H1 (cell line): ENCODE data around the gene MAPKAPK2. TPM values are rescaled to one million over a fixed set of nuclear protein-coding genes. Genes with fewer than 3 reads are reported as not detected.
A peak's percentile ranks its signal among the peaks of the same experiment; 100 is the strongest.

Experiments used
- CTCF ChIA-PET: fragments of 300-600 bp; sonication (Branson Sonifier 250); formaldehyde crosslinking; loops from one replicate; lab custom pipeline; 2021; ENCODE audit not compliant: partially characterized antibody; lab: Charles Lee
- POLR2A ChIA-PET: fragments of 300-600 bp; sonication (Branson Sonifier 250); formaldehyde crosslinking; loops from one replicate; lab custom pipeline; 2021; ENCODE audit warnings: inconsistent platforms; ENCODE audit not compliant: partially characterized antibody; lab: Charles Lee
- DNase-seq, 2 experiments: peaks; one replicate each; pipeline versions ENCODE4 v3.0.0 to v3.0.0-alpha.2; 2010 to 2022; ENCODE audit warnings: low spot score in 2 of 2, low read depth in 1 of 2, mixed read lengths in 1 of 2
- FAIRE-seq: peaks from 2 replicates; lab custom pipeline; 2011; peaks lifted over from hg19 to GRCh38; lab: Jason Lieb, UNC
- H2AFZ ChIP-seq: 2 replicates; pipeline ENCODE4 v1.8.1; 2012; ENCODE audit warnings: low read length, inconsistent platforms
- H2AK5ac ChIP-seq: 2 replicates; pipeline ENCODE4 v1.6.1; 2013; ENCODE audit warnings: low read depth, low read length
- H2BK120ac ChIP-seq: replicated peaks from 2 replicates; pipeline ENCODE3; 2013; ENCODE audit warnings: low read depth, low read length, inconsistent platforms
- H2BK12ac ChIP-seq: 2 replicates; pipeline ENCODE4 v1.6.1; 2013; ENCODE audit warnings: low read depth, low read length
- H2BK15ac ChIP-seq: 2 replicates; pipeline ENCODE4 v1.6.1; 2013; ENCODE audit warnings: low read length
- H2BK20ac ChIP-seq: 2 replicates; pipeline ENCODE4 v1.6.1; 2013; ENCODE audit warnings: low read length
- H2BK5ac ChIP-seq: 2 replicates; pipeline ENCODE4 v1.6.1; 2013; ENCODE audit warnings: low read depth, low read length
- H3K14ac ChIP-seq: 2 replicates; pipeline ENCODE4 v1.6.1; 2013; ENCODE audit warnings: inconsistent platforms; ENCODE audit not compliant: insufficient read length
- H3K18ac ChIP-seq: 2 replicates; pipeline ENCODE4 v1.6.1; 2013; ENCODE audit warnings: low read length; ENCODE audit errors: extremely low read depth
- H3K23ac ChIP-seq: 2 replicates; pipeline ENCODE4 v1.6.1; 2013; ENCODE audit warnings: inconsistent platforms; ENCODE audit not compliant: insufficient read length
- H3K23me2 ChIP-seq: 2 replicates; pipeline ENCODE4 v1.6.1; 2013; ENCODE audit warnings: low read depth, low read length
- H3K27ac ChIP-seq: 2 replicates; pipeline ENCODE4 v1.6.1; 2011; ENCODE audit warnings: low read depth, low read length, inconsistent platforms
- H3K27me3 ChIP-seq, 4 experiments: replicated peaks in 1 of 4; 1 replicate in 1 of 4; 2 replicates in 3 of 4; pipeline versions ENCODE4 v1.6.1 to v1.8.1; 2011 to 2013; ENCODE audit warnings: low read length in 3 of 4, mild to moderate bottlenecking in 3 of 4, inconsistent platforms in 2 of 4, mixed read lengths in 2 of 4, moderate library complexity in 1 of 4; ENCODE audit not compliant: control insufficient read depth in 3 of 4, insufficient read depth in 3 of 4; ENCODE audit errors: extremely low read depth in 1 of 4
- H3K36me3 ChIP-seq, 4 experiments: 2 replicates each; pipeline versions ENCODE4 v1.6.1 to v1.8.1; 2011 to 2013; ENCODE audit warnings: mild to moderate bottlenecking in 4 of 4, low read length in 3 of 4, moderate library complexity in 2 of 4, control low read depth in 1 of 4, inconsistent platforms in 1 of 4; ENCODE audit not compliant: insufficient read depth in 4 of 4, control insufficient read depth in 2 of 4
- H3K4ac ChIP-seq: replicated peaks from 2 replicates; pipeline ENCODE3; 2013; ENCODE audit warnings: low read length, low read depth, mixed read lengths, inconsistent platforms; ENCODE audit not compliant: insufficient read length
- H3K4me1 ChIP-seq, 4 experiments: replicated peaks in 1 of 4; 1 replicate in 1 of 4; 2 replicates in 3 of 4; pipeline versions ENCODE4 v1.6.1 to v1.8.1; 2011 to 2013; ENCODE audit warnings: low read length in 3 of 4, inconsistent platforms in 2 of 4, mixed read lengths in 1 of 4; ENCODE audit not compliant: insufficient read depth in 4 of 4, control insufficient read depth in 3 of 4
- H3K4me2 ChIP-seq, 2 experiments: 2 replicates each; pipeline versions ENCODE4 v1.6.1 to v1.8.1; 2011 to 2013; ENCODE audit warnings: low read depth in 2 of 2, low read length in 2 of 2, control low read depth in 1 of 2, inconsistent platforms in 1 of 2, mild to moderate bottlenecking in 1 of 2; ENCODE audit not compliant: insufficient read depth in 1 of 2
- H3K4me3 ChIP-seq, 4 experiments: fragments of 200-600, 300-600 bp in 1 of 4; sonication (generic), shearing (Covaris generic), sonication (Bioruptor Twin) in 1 of 4; 2 replicates each; pipeline versions ENCODE4 v1.5.1 to v1.8.1; 2011 to 2016; ENCODE audit warnings: low read length in 4 of 4, low read depth in 3 of 4, control low read depth in 2 of 4, inconsistent platforms in 2 of 4, mild to moderate bottlenecking in 2 of 4, mixed read lengths in 1 of 4, moderate library complexity in 1 of 4; ENCODE audit not compliant: insufficient read depth in 2 of 4; ENCODE audit errors: extremely low read depth in 1 of 4
- H3K56ac ChIP-seq: replicated peaks from 2 replicates; pipeline ENCODE3; 2013; ENCODE audit warnings: low read depth, mild to moderate bottlenecking, mixed read lengths, low read length, inconsistent platforms; ENCODE audit not compliant: insufficient read length
- H3K79me1 ChIP-seq: 2 replicates; pipeline ENCODE4 v1.6.1; 2013; ENCODE audit warnings: low read depth, low read length, control low read depth
- H3K79me2 ChIP-seq, 2 experiments: 2 replicates each; pipeline versions ENCODE4 v1.6.1 to v1.8.1; 2012 to 2013; ENCODE audit warnings: low read length in 2 of 2, mild to moderate bottlenecking in 2 of 2, inconsistent platforms in 1 of 2; ENCODE audit not compliant: insufficient read depth in 2 of 2, control insufficient read depth in 1 of 2
- H3K9ac ChIP-seq, 4 experiments: replicated peaks in 1 of 4; 1 replicate in 1 of 4; 2 replicates in 3 of 4; pipeline versions ENCODE4 v1.6.1 to v1.8.1; 2011 to 2013; ENCODE audit warnings: low read depth in 3 of 4, low read length in 3 of 4, control low read depth in 2 of 4, mild to moderate bottlenecking in 2 of 4, moderate library complexity in 2 of 4, inconsistent platforms in 1 of 4; ENCODE audit errors: extremely low read depth in 1 of 4
- H3K9me3 ChIP-seq, 2 experiments: 2 replicates each; pipeline versions ENCODE4 v1.6.1 to v1.8.1; 2012 to 2013; ENCODE audit warnings: mild to moderate bottlenecking in 2 of 2, moderate library complexity in 2 of 2, control low read depth in 1 of 2, inconsistent platforms in 1 of 2, low read depth in 1 of 2, low read length in 1 of 2, mixed read lengths in 1 of 2; ENCODE audit not compliant: insufficient read depth in 2 of 2
- H4K20me1 ChIP-seq, 2 experiments: replicated peaks in 1 of 2; 2 replicates each; pipeline versions ENCODE3 to v1.8.1; 2011 to 2013; ENCODE audit warnings: inconsistent platforms in 2 of 2, low read length in 2 of 2, mild to moderate bottlenecking in 1 of 2; ENCODE audit not compliant: insufficient read depth in 2 of 2, control insufficient read depth in 1 of 2
- H4K5ac ChIP-seq: 2 replicates; pipeline ENCODE4 v1.6.1; 2013; ENCODE audit warnings: low read length, low read depth, mixed read lengths, inconsistent platforms; ENCODE audit not compliant: insufficient read length
- H4K8ac ChIP-seq: 2 replicates; pipeline ENCODE4 v1.8.0; 2013; ENCODE audit warnings: mild to moderate bottlenecking, moderate library complexity, low read length, inconsistent platforms; ENCODE audit not compliant: insufficient read depth; ENCODE audit errors: extremely low read depth
- H4K91ac ChIP-seq: replicated peaks from 2 replicates; pipeline ENCODE3; 2013; ENCODE audit warnings: low read length, mixed read lengths, inconsistent platforms; ENCODE audit not compliant: insufficient read length
- CHD1 ChIP-seq: IDR thresholded peaks from 2 replicates; pipeline ENCODE4 v1.6.1; 2012; ENCODE audit warnings: low read depth, low read length, improper control_type of control experiment
- CTBP2 ChIP-seq: IDR thresholded peaks from 2 replicates; pipeline ENCODE4 v1.7.0; 2011; ENCODE audit warnings: borderline replicate concordance, mild to moderate bottlenecking, moderate library complexity, mixed read lengths, low read length; ENCODE audit not compliant: insufficient read depth, insufficient read length
- GABPA ChIP-seq: IDR thresholded peaks from 2 replicates; pipeline ENCODE4 v1.6.1; 2011; ENCODE audit warnings: mild to moderate bottlenecking, low read length, moderate library complexity, borderline replicate concordance; ENCODE audit not compliant: insufficient read depth
- HDAC2 ChIP-seq, 2 experiments: fragments of 300-600 bp in 1 of 2; sonication (generic) in 1 of 2; IDR thresholded peaks; 2 replicates each; pipeline ENCODE4 v1.6.1; 2011 to 2012; ENCODE audit warnings: low read depth in 2 of 2, low read length in 2 of 2, mild to moderate bottlenecking in 2 of 2, moderate library complexity in 2 of 2, borderline replicate concordance in 1 of 2, inconsistent platforms in 1 of 2
- HDAC6 ChIP-seq: IDR thresholded peaks from one replicate; pipeline ENCODE4 v1.7.1; 2012; ENCODE audit warnings: low read depth, mild to moderate bottlenecking, inconsistent platforms, low read length, moderate library complexity
- JUND ChIP-seq: IDR thresholded peaks from 2 replicates; pipeline ENCODE4 v1.6.1; 2011; ENCODE audit warnings: mild to moderate bottlenecking, improper control_type of control experiment, low read length
- MAFK ChIP-seq: IDR thresholded peaks from 2 replicates; pipeline ENCODE4 v1.6.1; 2012; ENCODE audit warnings: low read depth, mild to moderate bottlenecking, improper control_type of control experiment, low read length
- PHF8 ChIP-seq: fragments of 200-600 bp; sonication (generic); conservative IDR thresholded peaks from 2 replicates; pipeline ENCODE4 v1.7.1; 2012; ENCODE audit warnings: low read depth, mild to moderate bottlenecking, inconsistent platforms, low read length, moderate library complexity
- POLR2A ChIP-seq, 2 experiments: IDR thresholded peaks; 1 replicate in 1 of 2; 2 replicates in 1 of 2; pipeline ENCODE4 v1.6.1; 2011; ENCODE audit warnings: low read depth in 2 of 2, low read length in 2 of 2, mild to moderate bottlenecking in 2 of 2; ENCODE audit errors: control extremely low read depth in 1 of 2
- POU5F1 ChIP-seq: IDR thresholded peaks from 2 replicates; pipeline ENCODE4 v1.6.1; 2011; ENCODE audit warnings: low read depth, mild to moderate bottlenecking, low read length, moderate library complexity
- SAP30 ChIP-seq: fragments of 300-600 bp; sonication (generic); IDR thresholded peaks from 2 replicates; pipeline ENCODE4 v1.7.1; 2012; ENCODE audit warnings: low read length, moderate library complexity, mild to moderate bottlenecking, inconsistent platforms; ENCODE audit not compliant: insufficient read depth, insufficient replicate concordance
- TEAD4 ChIP-seq: IDR thresholded peaks from 2 replicates; pipeline ENCODE4 v1.6.1; 2012; ENCODE audit warnings: low read depth, low read length, inconsistent platforms, mixed read lengths
- WGBS, 2 experiments: shearing (Covaris generic) in 1 of 2; methylation state at CpG; one replicate each; pipeline versions ENCODE4 v1.1.6 to v1.1.7; 2013 to 2015; ENCODE audit warnings: low lambda C conversion rate in 2 of 2, mixed read lengths in 2 of 2, inconsistent platforms in 1 of 2, low coverage in 1 of 2, missing lambda C conversion rate in 1 of 2; ENCODE audit not compliant: insufficient replicate concordance in 2 of 2, insufficient coverage in 1 of 2, insufficient read length in 1 of 2; ENCODE audit errors: extremely low coverage in 1 of 2, missing lambda C conversion rate in 1 of 2; 5-methylcytosine and 5-hydroxymethylcytosine counted together
- polyA plus RNA-seq, 7 experiments: library from polyadenylated mRNA; depleted of rRNA in 3 of 7; stranded (reverse) in 5 of 7; unstranded in 2 of 7; fragments of >200 nt in 5 of 7; fragments of 200-250 nt in 2 of 7; gene quantifications; 1 replicate in 5 of 7; 2 replicates in 1 of 7; 4 replicates in 1 of 7; pipeline versions ENCODE4 v1.2.1 to v1.2.3, GENCODE V29; 2011 to 2013; ENCODE audit warnings: missing spikeins in 2 of 7, mixed read lengths in 2 of 7
- total RNA-seq: library from RNA; stranded (reverse); fragmentation: NEBNext Ultra II Directional; extraction: Animal tissue kit (Norgen Biotek cat#: 25700); gene quantifications from 2 replicates; pipeline ENCODE4 v1.2.1, GENCODE V29; 2021

Gene MAPKAPK2
- total and polyA plus RNA-seq, 2 of the 8 experiments (the other 6 are each of a cell fraction or from before 2014, with no cell fraction given): 27.5 to 44.9 TPM

- H4K8ac ChIP-seq: no peak overlapping the region
- H4K91ac ChIP-seq: no peak overlapping the region
- no peak overlapping the region for H3K27ac ChIP-seq
- H2AFZ ChIP-seq: no peak overlapping the region
- no peak overlapping the region for H3K56ac ChIP-seq
- H3K14ac ChIP-seq: no peak overlapping the region
- no peak overlapping the region for H2BK5ac ChIP-seq
- no peak overlapping the region for H2BK120ac ChIP-seq
- FAIRE-seq (no peak), DNase-seq (no peak)
- H2BK12ac ChIP-seq: no peak overlapping the region
- WGBS, 2 experiments: 72% methylated on average over 4 of the region's 4 CpGs; no CpG with 5 or more reads in 1 of the 2 experiments
- no peak overlapping the region for H3K4me3 ChIP-seq
- no peak overlapping the region for H2BK20ac ChIP-seq
- no peaks in the 10 kb centered on the region for H3K27me3 ChIP-seq
- H3K36me3 ChIP-seq: no peaks in the 10 kb centered on the region
- H3K4me2 ChIP-seq: peak overlapping the region in 1 of 2 experiments; percentile 45; a peak in 1 of 4 replicates
- no peak overlapping the region for H4K5ac ChIP-seq
- no peak overlapping the region for H3K4ac ChIP-seq
- CTCF ChIA-PET: interaction anchor here (1.4 to 5.2 kb wide), 10 partner anchors 11 to 107 kb away, joined by 3 to 27 read pairs (median 6); partner anchors contain the start of gene EIF2D
- peaks cover 5% of the 10 kb centered on the region for H3K79me1 ChIP-seq
- H3K23me2 ChIP-seq: no peaks in the 10 kb centered on the region
- H3K18ac ChIP-seq: no peak overlapping the region
- H2BK15ac ChIP-seq: no peak overlapping the region
- no peaks in the 10 kb centered on the region for H3K9me3 ChIP-seq
- POLR2A ChIA-PET: interaction anchor here (1.4 to 2.3 kb wide), 2 partner anchors 9 to 16 kb away, joined by 3 to 6 read pairs; no protein-coding TSS in a partner anchor
- peaks cover 0 to 63% of the 10 kb centered on the region in 2 experiments; a peak in 3 of 4 replicates for H3K79me2 ChIP-seq
- H4K20me1 ChIP-seq: peaks cover 25 to 33% of the 10 kb centered on the region in 2 experiments
- no peak overlapping the region for H3K9ac ChIP-seq
- H3K23ac ChIP-seq: no peak overlapping the region
- H2AK5ac ChIP-seq: no peak overlapping the region
- H3K4me1 ChIP-seq: peaks cover 22 to 50% (median 32%) of the 10 kb centered on the region in 4 experiments
- TF ChIP-seq TEAD4 (no peak), SAP30 (no peak), PHF8 (no peak), CHD1 (no peak), POU5F1 (no peak), MAFK (no peak), HDAC2 (IDR thresholded peaks at IDR 0.05; ENCODE audit: borderline replicate concordance in 1 of 2, low read depth in 2 of 2, low read length in 2 of 2) (no peak), CTBP2 (no peak), POLR2A (IDR thresholded peaks at IDR 0.05; ENCODE audit: control extremely low read depth in 1 of 2, low read depth in 2 of 2, low read length in 2 of 2) (no peak), JUND (no peak), HDAC6 (no peak), GABPA (no peak)
Observed at GRCh38 chr1:206703661-206704060, 19.0 kb downstream of the MAPKAPK2 start.
